KMS-11 (cell line): ENCODE results near the gene GRM7.

Source experiments
- H2AFZ ChIP-seq: fragments of 200-600 bp; sonication (generic); 2 replicates; pipeline ENCODE4 v1.6.1; 2016; ENCODE audit warnings: antibody characterized with exemption, mixed run types, low read depth
- H3K27ac ChIP-seq: fragments of 200-600 bp; sonication (generic); 2 replicates; pipeline ENCODE4 v1.6.1; 2016; ENCODE audit warnings: mild to moderate bottlenecking, mixed run types
- H3K27me3 ChIP-seq: fragments of 200-600 bp; sonication (generic); 2 replicates; pipeline ENCODE4 v1.6.1; 2017; ENCODE audit warnings: mild to moderate bottlenecking, low read depth, mixed run types, moderate library complexity; ENCODE audit not compliant: insufficient read depth
- H3K36me3 ChIP-seq: fragments of 200-600 bp; sonication (generic); 2 replicates; pipeline ENCODE4 v1.6.1; 2017; ENCODE audit warnings: mild to moderate bottlenecking, mixed run types; ENCODE audit not compliant: insufficient read depth
- H3K4me1 ChIP-seq: fragments of 200-600 bp; sonication (generic); 2 replicates; pipeline ENCODE4 v1.6.1; 2016; ENCODE audit warnings: mild to moderate bottlenecking, low read depth, mixed run types; ENCODE audit not compliant: poor library complexity, severe bottlenecking
- H3K4me2 ChIP-seq: fragments of 200-600 bp; sonication (generic); 2 replicates; pipeline ENCODE4 v1.7.0; 2016; ENCODE audit warnings: mild to moderate bottlenecking, mixed run types
- H3K4me3 ChIP-seq: fragments of 200-600 bp; sonication (generic); IDR thresholded peaks from 2 replicates; pipeline ENCODE4 v1.6.1; 2017; ENCODE audit warnings: low read depth, low read length, mixed read lengths; ENCODE audit not compliant: insufficient read depth
- H3K79me2 ChIP-seq: fragments of 200-600 bp; sonication (generic); 2 replicates; pipeline ENCODE4 v1.6.1; 2016; ENCODE audit warnings: low read depth, mixed run types; ENCODE audit not compliant: insufficient read depth
- H3K9ac ChIP-seq: fragments of 200-600 bp; sonication (generic); 2 replicates; pipeline ENCODE4 v1.6.1; 2016; ENCODE audit warnings: mild to moderate bottlenecking, mixed run types
- H4K20me1 ChIP-seq: fragments of 200-600 bp; sonication (generic); 2 replicates; pipeline ENCODE4 v1.6.1; 2016; ENCODE audit warnings: mild to moderate bottlenecking, mixed run types; ENCODE audit not compliant: insufficient read depth
- CTCF ChIP-seq: fragments of 200-600 bp; sonication (generic); conservative IDR thresholded peaks from 2 replicates; pipeline ENCODE4 v1.6.1; 2017; ENCODE audit warnings: low read depth, mild to moderate bottlenecking, antibody characterized with exemption, low read length, moderate library complexity, mixed read lengths

Gene GRM7

GRCh38 chr3:6844723-6845122, 16.2 kb upstream of the GRM7 start:
- Histone ChIP-seq H3K27ac (no peak overlapping the region), H3K27me3 (no peaks in the 10 kb centered on the region), H3K4me1 (peaks cover 14% of the 10 kb centered on the region), H3K4me2 (no peak overlapping the region), H3K4me3 (no peak overlapping the region), H4K20me1 (no peaks in the 10 kb centered on the region), H3K36me3 (no peaks in the 10 kb centered on the region), H3K79me2 (no peaks in the 10 kb centered on the region), H2AFZ (no peak overlapping the region), H3K9ac (no peak overlapping the region)
- no peak for TF ChIP-seq CTCF

DNA sequence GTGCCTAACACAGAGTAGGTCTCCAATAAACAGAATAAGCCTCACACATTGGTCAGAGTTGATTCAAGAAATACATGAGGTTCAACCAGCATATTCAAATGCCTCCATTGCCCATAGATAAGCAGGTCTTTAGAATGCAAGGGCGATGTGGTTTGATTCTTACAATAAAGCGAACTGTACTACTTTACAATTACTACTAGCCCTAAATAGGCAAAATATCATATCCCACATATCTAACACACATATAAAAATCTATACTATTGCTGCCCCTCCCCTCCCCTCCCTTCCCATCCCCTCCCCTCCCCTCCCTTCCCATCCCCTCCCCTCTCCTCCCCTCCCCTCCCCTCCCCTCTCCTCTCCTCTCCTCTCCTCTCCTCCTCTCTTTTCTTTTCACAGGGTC, 6.7 kb upstream of the GRM7 start:
- no peaks in the 10 kb centered on the region for H3K36me3 ChIP-seq
- H3K4me2 ChIP-seq, result no peak overlapping the region
- no peaks in the 10 kb centered on the region for H4K20me1 ChIP-seq
- no peak overlapping the region for H2AFZ ChIP-seq
- no peak overlapping the region for H3K9ac ChIP-seq
- no peak for TF ChIP-seq CTCF
- H3K27me3 ChIP-seq, result no peaks in the 10 kb centered on the region
- H3K79me2 ChIP-seq, result no peaks in the 10 kb centered on the region
- H3K4me1 ChIP-seq, result no peaks in the 10 kb centered on the region
- no peak overlapping the region for H3K27ac ChIP-seq
- no peak overlapping the region for H3K4me3 ChIP-seq

DNA sequence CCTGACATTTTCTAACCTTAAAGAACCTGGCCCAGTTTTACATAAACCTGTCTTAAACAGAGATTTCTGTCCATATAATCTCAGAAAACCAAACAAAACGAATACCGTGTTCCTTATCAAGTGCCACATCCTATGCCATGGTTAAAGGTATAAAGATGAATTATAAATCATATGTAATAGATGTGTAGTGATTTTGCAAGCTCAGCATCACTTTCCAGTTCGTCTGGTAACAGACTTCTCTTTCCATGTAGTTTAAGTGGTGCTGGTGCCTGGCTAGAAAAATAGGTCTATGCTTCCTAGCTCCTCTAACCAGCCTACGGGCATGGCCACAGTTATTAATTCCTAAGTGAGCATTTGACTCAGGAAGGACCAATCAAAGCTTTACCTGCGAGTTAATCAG, 3.4 kb upstream of the GRM7 start:
- Histone ChIP-seq H2AFZ (no peak overlapping the region), H3K79me2 (no peaks in the 10 kb centered on the region), H3K9ac (no peak overlapping the region), H3K4me2 (no peak overlapping the region), H3K27ac (no peak overlapping the region), H3K27me3 (no peaks in the 10 kb centered on the region), H3K4me1 (no peaks in the 10 kb centered on the region), H3K36me3 (no peaks in the 10 kb centered on the region), H3K4me3 (no peak overlapping the region), H4K20me1 (no peaks in the 10 kb centered on the region)
- no peak for TF ChIP-seq CTCF

DNA sequence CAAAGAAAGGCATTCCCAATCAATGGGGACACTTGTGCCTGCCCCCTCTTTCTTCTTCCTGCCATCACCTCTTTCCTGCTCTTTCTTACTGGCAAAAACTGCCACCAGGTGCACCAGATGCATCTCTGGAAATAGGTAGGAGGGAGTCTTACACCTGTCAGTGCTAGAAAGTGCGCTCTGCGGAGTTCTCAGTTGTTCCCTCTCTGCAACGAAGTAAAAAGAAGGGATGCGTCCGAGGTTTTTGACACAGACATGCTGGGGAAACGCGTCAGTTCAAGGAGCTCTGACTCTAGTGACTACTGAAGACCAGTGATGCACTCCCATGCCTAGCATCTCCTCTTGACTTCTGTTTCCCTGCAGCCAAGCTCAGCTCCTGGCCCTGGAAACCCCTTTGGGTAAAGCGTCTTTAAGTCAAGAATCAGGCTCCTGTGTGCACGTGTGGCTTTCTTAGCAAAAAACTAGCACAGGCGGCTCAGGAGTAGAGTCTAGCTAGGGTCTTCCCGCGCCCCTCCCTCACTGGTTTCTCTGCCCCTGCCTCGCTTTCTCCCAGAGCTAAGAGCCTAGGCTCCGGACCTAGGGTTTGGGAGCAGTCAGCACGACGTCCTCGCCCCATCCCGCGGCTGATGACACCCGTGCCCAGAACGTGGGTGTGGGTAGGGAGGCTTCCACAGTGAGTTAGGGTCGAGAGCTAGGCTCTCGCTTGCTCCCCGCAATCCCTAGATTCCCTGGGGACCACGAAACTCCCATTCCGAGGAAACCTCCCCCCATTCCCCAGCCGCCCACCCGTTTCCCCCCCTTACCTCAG, 564 bp upstream of the GRM7 start:
- Histone ChIP-seq H3K9ac (no peak overlapping the region), H3K4me3 (no peak overlapping the region), H3K4me2 (no peak overlapping the region), H4K20me1 (no peaks in the 10 kb centered on the region), H3K27me3 (no peaks in the 10 kb centered on the region), H3K4me1 (no peaks in the 10 kb centered on the region), H3K27ac (no peak overlapping the region), H2AFZ (no peak overlapping the region), H3K79me2 (no peaks in the 10 kb centered on the region), H3K36me3 (no peaks in the 10 kb centered on the region)
- TF ChIP-seq CTCF, result no peak
